GM23248 (cell line): ENCODE data around the gene TRIM17.

Experiments used
- EZH2 ChIP-seq: fragments of 200-600 bp; sonication (generic); IDR thresholded peaks from 2 replicates; pipeline ENCODE4 v1.6.1; 2018; ENCODE audit warnings: antibody characterized with exemption, mild to moderate bottlenecking; ENCODE audit not compliant: insufficient read depth, poor library complexity, severe bottlenecking
- EZH2phosphoT487 ChIP-seq: fragments of 200-600 bp; sonication (generic); IDR thresholded peaks from 2 replicates; pipeline ENCODE4 v1.6.1; 2018; ENCODE audit warnings: antibody characterized with exemption, moderate library complexity, mild to moderate bottlenecking, low read depth; ENCODE audit not compliant: insufficient read depth

DNA sequence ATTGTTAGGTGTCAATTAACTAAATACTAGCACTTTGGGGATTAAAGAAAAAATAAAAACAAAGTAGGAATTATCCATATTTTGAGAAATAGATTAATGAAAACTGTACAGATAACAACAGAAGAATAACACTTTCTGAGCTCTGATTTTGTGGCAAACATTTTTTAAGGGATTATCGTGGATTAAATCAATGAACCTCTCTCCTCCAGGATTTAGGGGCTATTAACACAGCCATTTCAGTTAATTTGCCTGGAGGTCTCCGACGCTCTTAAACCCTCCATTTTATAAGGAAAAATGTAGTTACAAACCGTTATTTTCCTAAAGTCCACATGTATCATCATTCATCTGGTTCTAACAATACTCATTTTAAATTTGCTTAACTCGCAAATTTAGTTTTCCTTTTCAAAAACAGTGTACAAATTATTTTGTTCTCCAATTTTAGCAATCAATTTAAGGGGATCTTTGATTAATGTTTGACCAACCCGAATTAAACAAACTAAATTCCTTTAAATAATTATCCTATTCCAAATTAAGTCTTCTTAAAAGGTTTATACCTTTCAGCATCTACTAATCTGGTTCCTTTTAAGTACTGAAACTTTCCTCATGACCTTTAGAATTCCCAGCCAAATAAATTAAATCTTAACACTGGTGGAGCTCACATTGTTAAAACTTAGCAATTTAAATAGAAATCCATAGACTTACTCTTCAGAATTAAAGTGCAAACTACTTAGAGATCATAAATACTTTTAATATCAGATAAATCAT lies 39.8 kb upstream of the TRIM17 start:
- TF ChIP-seq EZH2phosphoT487 (no peak), EZH2 (no peak)
